ENCODE data around the gene RAPGEF2. TPM values are rescaled to one million over a fixed set of nuclear protein-coding genes. Genes with fewer than 3 reads are reported as not detected.

Gene RAPGEF2
- total and polyA plus RNA-seq, 2 donors (not counting 3 experiments of a cell fraction or from before 2014, with no cell fraction given): 28.7 to 55.2 TPM

DNA sequence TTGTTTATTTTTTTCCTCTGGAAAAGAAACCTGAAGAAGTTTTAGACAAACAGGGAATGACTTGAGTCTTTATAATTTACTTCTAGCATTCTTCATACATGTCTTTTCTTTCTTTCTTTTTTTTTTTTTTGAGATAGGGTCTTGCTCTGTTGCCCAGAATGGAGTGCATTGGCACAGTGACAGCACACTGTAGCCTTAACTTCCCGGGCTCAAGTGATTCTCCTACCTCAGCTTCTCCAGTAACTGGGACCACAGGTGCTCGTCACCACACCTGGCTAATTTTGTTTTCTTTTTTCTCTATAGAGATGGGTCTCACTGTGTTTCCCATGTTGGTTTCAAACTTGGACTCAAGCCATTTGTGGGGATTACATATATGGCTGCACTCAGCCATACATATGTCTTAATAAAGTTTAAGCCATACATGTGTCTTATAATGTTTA is 71.8 kb downstream of the RAPGEF2 start:
- no peak for FAIRE-seq
- peak overlapping the region; percentile 87 for H3K4me2 ChIP-seq (ENCODE audit: insufficient read depth, low read length)

More for the DNA sequence above, 71.8 kb downstream of the RAPGEF2 start:
- peaks cover 62% of the 10 kb centered on the region for H3K79me2 ChIP-seq (ENCODE audit: control insufficient read depth, insufficient read depth, low read length)
- ChIA-PET POLR2A (no interaction called here), CTCF (interaction anchor here (1.5 to 2.0 kb wide), 2 partner anchors 67 to 318 kb away, joined by 3 to 10 read pairs; no protein-coding TSS in a partner anchor)
- BruUV-seq (replicated peaks): no TSS peak
- peaks cover 36% of the 10 kb centered on the region for H3K4me1 ChIP-seq (ENCODE audit: control insufficient read depth, extremely low read depth, insufficient read depth, low read length)
- intact Hi-C loops (cut with micrococcal nuclease) (loop anchor here (1.0 to 5.0 kb wide), 11 partner anchors 29 to 502 kb away; partner anchors contain the start of genes C4orf46, ETFDH and PPID), dilution Hi-C loops (cut with MboI; ENCODE audit: extremely low pct_ligation_motif_present, low sequenced_read_pairs) (no loop called here)
- H3K27ac ChIP-seq (ENCODE audit: insufficient read depth, low read depth, low read length): peak overlapping the region; percentile 63
- peak overlapping the region; percentile 80 for H3K9ac ChIP-seq (replicated peaks; ENCODE audit: extremely low read depth, insufficient read depth, low read length)
- H3K4me3 ChIP-seq (replicated peaks in 1 of 3; ENCODE audit: insufficient read depth in 1 of 3, low read depth in 1 of 3, low read length in 3 of 3): no peak overlapping the region
- no peaks in the 10 kb centered on the region for H3K9me3 ChIP-seq (replicated peaks; ENCODE audit: control insufficient read depth, insufficient read depth, low read length)
- no peak for DNase-seq (ENCODE audit: low read depth, low spot score)
- H4K20me1 ChIP-seq (replicated peaks; ENCODE audit: control insufficient read depth, extremely low read depth, insufficient read depth, low read length): no peaks in the 10 kb centered on the region
- TF ChIP-seq, protein P1, sequence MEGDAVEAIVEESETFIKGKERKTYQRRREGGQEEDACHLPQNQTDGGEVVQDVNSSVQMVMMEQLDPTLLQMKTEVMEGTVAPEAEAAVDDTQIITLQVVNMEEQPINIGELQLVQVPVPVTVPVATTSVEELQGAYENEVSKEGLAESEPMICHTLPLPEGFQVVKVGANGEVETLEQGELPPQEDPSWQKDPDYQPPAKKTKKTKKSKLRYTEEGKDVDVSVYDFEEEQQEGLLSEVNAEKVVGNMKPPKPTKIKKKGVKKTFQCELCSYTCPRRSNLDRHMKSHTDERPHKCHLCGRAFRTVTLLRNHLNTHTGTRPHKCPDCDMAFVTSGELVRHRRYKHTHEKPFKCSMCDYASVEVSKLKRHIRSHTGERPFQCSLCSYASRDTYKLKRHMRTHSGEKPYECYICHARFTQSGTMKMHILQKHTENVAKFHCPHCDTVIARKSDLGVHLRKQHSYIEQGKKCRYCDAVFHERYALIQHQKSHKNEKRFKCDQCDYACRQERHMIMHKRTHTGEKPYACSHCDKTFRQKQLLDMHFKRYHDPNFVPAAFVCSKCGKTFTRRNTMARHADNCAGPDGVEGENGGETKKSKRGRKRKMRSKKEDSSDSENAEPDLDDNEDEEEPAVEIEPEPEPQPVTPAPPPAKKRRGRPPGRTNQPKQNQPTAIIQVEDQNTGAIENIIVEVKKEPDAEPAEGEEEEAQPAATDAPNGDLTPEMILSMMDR (IDR thresholded peaks at IDR 0.05; ENCODE audit: extremely low read depth in 1 of 2, insufficient read depth in 1 of 2, low read depth in 1 of 2, low read length in 2 of 2): no peak
- TF ChIP-seq GATA2 (IDR thresholded peaks at IDR 0.05; ENCODE audit: insufficient read depth, insufficient read length, low read depth, low read length) (no peak), FOS (IDR thresholded peaks at IDR 0.05; ENCODE audit: borderline replicate concordance, insufficient read depth, low read length) (no peak), MYC (IDR thresholded peaks at IDR 0.05; ENCODE audit: low read depth, low read length) (no peak), EZH2 (IDR thresholded peaks at IDR 0.05; ENCODE audit: borderline replicate concordance, low read depth, low read length, severe bottlenecking) (no peak), JUN (IDR thresholded peaks at IDR 0.05; ENCODE audit: borderline replicate concordance, insufficient read depth, insufficient read length, low read depth) (no peak), POLR2AphosphoS5 (IDR thresholded peaks at IDR 0.05; ENCODE audit: insufficient read depth, low read depth, low read length) (no peak), POLR2A (IDR thresholded peaks at IDR 0.05; ENCODE audit: low read depth, low read length) (no peak)
- TF ChIP-seq, protein P2, sequence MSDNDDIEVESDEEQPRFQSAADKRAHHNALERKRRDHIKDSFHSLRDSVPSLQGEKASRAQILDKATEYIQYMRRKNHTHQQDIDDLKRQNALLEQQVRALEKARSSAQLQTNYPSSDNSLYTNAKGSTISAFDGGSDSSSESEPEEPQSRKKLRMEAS (IDR thresholded peaks at IDR 0.05; ENCODE audit: insufficient read depth, insufficient read length): no peak
- no peaks in the 10 kb centered on the region for H3K36me3 ChIP-seq (ENCODE audit: control insufficient read depth in 2 of 2, extremely low read depth in 1 of 2, insufficient read depth in 2 of 2, low read length in 2 of 2)
- H2AFZ ChIP-seq (ENCODE audit: low read depth, low read length): no peak overlapping the region
- H3K27me3 ChIP-seq (ENCODE audit: control insufficient read depth in 2 of 2, insufficient read depth in 2 of 2, low read length in 2 of 2): no peaks in the 10 kb centered on the region
- H3K9me1 ChIP-seq (replicated peaks; ENCODE audit: control insufficient read depth, extremely low read depth, insufficient read depth, low read length): no peaks in the 10 kb centered on the region
